ENCODE results near the gene RUBCN.
"Not testable (repeated sequence)": the region's sequence is repeated elsewhere in the genome, so short reads cannot be mapped to it uniquely, and the experiment has no call there.

The RUBCN gene

GRCh38 chr3:197733042-197733441, 3.7 kb downstream of the RUBCN start:
- no peak for DNase-seq

GRCh38 chr3:197731483-197731882, 5.2 kb downstream of the RUBCN start:
- not testable (repeated sequence) for DNase-seq

- not testable (repeated sequence) for DNase-seq
Measured at GRCh38 chr3:197730770-197731169, 5.9 kb downstream of the RUBCN start.

GRCh38 chr3:197730200-197730599, 6.5 kb downstream of the RUBCN start:
- no peak for DNase-seq

- DNase-seq = no peak
Measured at GRCh38 chr3:197728487-197728886, 8.2 kb downstream of the RUBCN start.

GRCh38 chr3:197727878-197728277, 8.8 kb downstream of the RUBCN start:
- not testable (repeated sequence) for DNase-seq

- no peak for DNase-seq
Measured at GRCh38 chr3:197722734-197723133, 14.0 kb downstream of the RUBCN start.

GRCh38 chr3:197720694-197721093, 16.0 kb downstream of the RUBCN start:
- DNase-seq = no peak

GRCh38 chr3:197718891-197719290, 17.8 kb downstream of the RUBCN start:
- DNase-seq = no peak

- no peak for DNase-seq
Measured at GRCh38 chr3:197714251-197714650, 22.5 kb downstream of the RUBCN start.

- no peak for DNase-seq
Measured at GRCh38 chr3:197713477-197713822, 23.3 kb downstream of the RUBCN start.

- no peak for DNase-seq
Measured at GRCh38 chr3:197711973-197712707, 24.6 kb downstream of the RUBCN start.

GRCh38 chr3:197710965-197711364, 25.7 kb downstream of the RUBCN start:
- DNase-seq = not testable (repeated sequence)

- DNase-seq = no peak
Measured at GRCh38 chr3:197709135-197709534, 27.6 kb downstream of the RUBCN start.

- no peak for DNase-seq
Measured at GRCh38 chr3:197706658-197707057, 30.0 kb downstream of the RUBCN start.

GRCh38 chr3:197701841-197702240, 34.9 kb downstream of the RUBCN start:
- no peak for DNase-seq

- no peak for DNase-seq
Measured at GRCh38 chr3:197700095-197700494, 36.6 kb downstream of the RUBCN start.

- no peak for DNase-seq
Measured at GRCh38 chr3:197697355-197697754, 39.3 kb downstream of the RUBCN start.

- no peak for DNase-seq
Measured at GRCh38 chr3:197694251-197694650, 42.5 kb downstream of the RUBCN start.

- no peak for DNase-seq
Measured at GRCh38 chr3:197692641-197693040, 44.1 kb downstream of the RUBCN start.

GRCh38 chr3:197690754-197691153, 46.0 kb downstream of the RUBCN start:
- no peak for DNase-seq

GRCh38 chr3:197687570-197687969, 49.1 kb downstream of the RUBCN start:
- DNase-seq = no peak

- DNase-seq = peak; percentile 37
Measured at GRCh38 chr3:197686899-197687298, 49.8 kb downstream of the RUBCN start.

GRCh38 chr3:197685546-197685945, 51.2 kb downstream of the RUBCN start:
- DNase-seq = no peak

GRCh38 chr3:197683191-197683590, 53.5 kb downstream of the RUBCN start:
- no peak for DNase-seq

Measured in NCI-H526 treated with DMSO at 0.1 percent for 48 hours (cell line).